Bronchial epithelial cell (primary cell): ENCODE measurements around the gene LDLRAD4. TPM values are rescaled to one million over a fixed set of nuclear protein-coding genes. Genes with fewer than 3 reads are reported as not detected.
A peak's percentile ranks its signal among the peaks of the same experiment; 100 is the strongest.

Experiments
- DNase-seq: peaks from one replicate; pipeline ENCODE4 v3.0.0-alpha.2; 2010; ENCODE audit warnings: low read depth
- FAIRE-seq: peaks from 2 replicates; lab custom pipeline; 2011; peaks lifted over from hg19 to GRCh38; lab: Jason Lieb, UNC
- H3K27me3 ChIP-seq: 2 replicates; pipeline ENCODE4 v1.5.1; 2011; ENCODE audit warnings: low read length; ENCODE audit not compliant: control insufficient read depth, insufficient read depth
- H3K36me3 ChIP-seq: 2 replicates; pipeline ENCODE4 v1.5.1; 2011; ENCODE audit warnings: low read length; ENCODE audit not compliant: control insufficient read depth, insufficient read depth
- H3K4me3 ChIP-seq: 2 replicates; pipeline ENCODE4 v1.5.1; 2011; ENCODE audit warnings: mild to moderate bottlenecking, low read depth, low read length, control low read depth
- total RNA-seq: library from RNA; depleted of rRNA; stranded (reverse); fragments of >200 nt; gene quantifications from 2 replicates; pipeline ENCODE4 v1.2.1, GENCODE V29; 2014
- TF ChIP-seq, protein P1 (sequence below): IDR thresholded peaks from 2 replicates; pipeline ENCODE4 v1.5.1; 2011; ENCODE audit warnings: mild to moderate bottlenecking, moderate library complexity, low read length, control low read depth, inconsistent platforms; ENCODE audit not compliant: insufficient read depth, severe bottlenecking

LDLRAD4 gene
- total RNA-seq, 1 donor from 2014 or later = not detected

DNA sequence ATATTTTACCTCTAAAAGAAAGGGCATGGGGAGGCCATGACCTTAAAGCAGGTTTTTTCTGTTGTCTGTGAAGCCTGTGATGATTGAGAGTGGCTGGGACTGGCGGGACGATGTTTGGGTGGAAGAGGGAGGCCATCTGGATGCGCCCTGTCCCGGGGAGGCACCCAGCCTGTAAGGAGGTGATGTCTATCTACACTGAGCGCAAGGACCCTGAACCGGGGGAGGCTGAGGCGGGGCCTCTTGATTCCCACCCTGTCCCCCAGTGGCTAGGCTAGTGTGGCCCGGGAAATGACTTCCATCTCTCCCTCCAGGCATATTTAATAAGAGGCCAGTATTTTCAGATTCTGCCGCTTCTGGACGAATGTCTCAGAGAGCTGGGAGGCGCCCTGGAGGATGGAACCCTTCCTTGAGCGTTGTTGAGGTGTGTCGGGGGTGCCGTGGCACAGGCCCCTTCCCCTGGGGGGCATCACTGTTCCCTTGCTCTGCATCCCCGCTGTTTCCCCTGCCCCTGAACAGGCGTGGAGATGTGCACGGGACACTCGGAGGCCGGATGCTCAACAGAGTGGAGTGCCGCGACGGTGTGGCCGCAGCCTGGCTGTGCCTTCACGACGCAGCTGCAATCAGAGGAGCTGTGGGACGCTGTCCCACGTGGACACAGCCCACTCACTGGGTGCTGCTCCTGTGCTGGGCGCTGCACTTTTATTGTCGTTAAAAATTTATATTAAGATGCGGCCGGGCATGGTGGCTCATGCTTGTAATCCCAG lies 185.4 kb downstream of the LDLRAD4 start:
- H3K4me3 ChIP-seq = no peak overlapping the region
- FAIRE-seq (peak; percentile 13), DNase-seq (no peak)
- TF ChIP-seq, protein P1, sequence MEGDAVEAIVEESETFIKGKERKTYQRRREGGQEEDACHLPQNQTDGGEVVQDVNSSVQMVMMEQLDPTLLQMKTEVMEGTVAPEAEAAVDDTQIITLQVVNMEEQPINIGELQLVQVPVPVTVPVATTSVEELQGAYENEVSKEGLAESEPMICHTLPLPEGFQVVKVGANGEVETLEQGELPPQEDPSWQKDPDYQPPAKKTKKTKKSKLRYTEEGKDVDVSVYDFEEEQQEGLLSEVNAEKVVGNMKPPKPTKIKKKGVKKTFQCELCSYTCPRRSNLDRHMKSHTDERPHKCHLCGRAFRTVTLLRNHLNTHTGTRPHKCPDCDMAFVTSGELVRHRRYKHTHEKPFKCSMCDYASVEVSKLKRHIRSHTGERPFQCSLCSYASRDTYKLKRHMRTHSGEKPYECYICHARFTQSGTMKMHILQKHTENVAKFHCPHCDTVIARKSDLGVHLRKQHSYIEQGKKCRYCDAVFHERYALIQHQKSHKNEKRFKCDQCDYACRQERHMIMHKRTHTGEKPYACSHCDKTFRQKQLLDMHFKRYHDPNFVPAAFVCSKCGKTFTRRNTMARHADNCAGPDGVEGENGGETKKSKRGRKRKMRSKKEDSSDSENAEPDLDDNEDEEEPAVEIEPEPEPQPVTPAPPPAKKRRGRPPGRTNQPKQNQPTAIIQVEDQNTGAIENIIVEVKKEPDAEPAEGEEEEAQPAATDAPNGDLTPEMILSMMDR = no peak
- H3K27me3 ChIP-seq = no peaks in the 10 kb centered on the region
- H3K36me3 ChIP-seq = no peaks in the 10 kb centered on the region

DNA sequence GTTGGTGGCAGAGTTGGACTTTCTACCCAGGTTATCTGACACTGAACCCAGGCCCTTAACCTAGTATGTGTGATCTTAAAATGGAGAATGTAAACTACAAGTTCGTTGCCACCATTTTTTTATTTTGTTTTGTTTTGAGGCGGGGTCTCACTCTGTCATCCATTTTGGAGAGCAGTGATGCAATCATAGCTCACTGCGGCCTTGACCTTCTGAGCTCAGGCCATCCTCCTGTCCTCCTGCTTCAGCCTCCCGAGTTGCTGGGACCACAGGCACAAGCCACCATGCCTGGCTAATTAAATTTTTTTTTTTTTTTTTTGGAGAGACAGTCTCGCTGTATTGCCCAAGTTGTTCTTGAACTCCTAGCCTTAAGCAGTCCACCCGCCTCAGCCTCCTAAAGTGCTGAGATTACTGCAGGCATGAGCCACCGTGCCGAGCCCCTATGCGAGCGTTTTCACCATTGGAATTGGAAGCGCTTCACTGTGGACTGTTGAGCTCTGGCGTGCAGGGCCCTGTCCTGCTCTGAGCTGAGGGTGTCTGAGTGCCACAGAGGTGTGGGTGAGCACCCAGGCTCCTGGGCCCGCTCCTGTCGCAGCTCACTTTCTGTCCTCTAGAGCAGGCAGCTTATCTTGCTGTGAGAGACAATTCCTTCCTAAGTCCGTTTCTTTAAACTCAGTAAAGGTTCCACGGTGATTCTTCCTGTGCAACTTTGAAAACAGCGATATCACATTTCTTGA lies 186.9 kb downstream of the LDLRAD4 start:
- TF ChIP-seq, protein P1 = no peak
- no peaks in the 10 kb centered on the region for H3K36me3 ChIP-seq
- FAIRE-seq (no peak), DNase-seq (no peak)
- H3K4me3 ChIP-seq = no peak overlapping the region
- H3K27me3 ChIP-seq = no peaks in the 10 kb centered on the region

- Histone ChIP-seq H3K4me3 (no peak overlapping the region), H3K27me3 (no peaks in the 10 kb centered on the region), H3K36me3 (no peaks in the 10 kb centered on the region)
- DNase-seq (no peak), FAIRE-seq (no peak)
- TF ChIP-seq, protein P1 = no peak
These were observed 187.6 kb downstream of the LDLRAD4 start for GRCh38 chr18:13406049-13406615.

DNA sequence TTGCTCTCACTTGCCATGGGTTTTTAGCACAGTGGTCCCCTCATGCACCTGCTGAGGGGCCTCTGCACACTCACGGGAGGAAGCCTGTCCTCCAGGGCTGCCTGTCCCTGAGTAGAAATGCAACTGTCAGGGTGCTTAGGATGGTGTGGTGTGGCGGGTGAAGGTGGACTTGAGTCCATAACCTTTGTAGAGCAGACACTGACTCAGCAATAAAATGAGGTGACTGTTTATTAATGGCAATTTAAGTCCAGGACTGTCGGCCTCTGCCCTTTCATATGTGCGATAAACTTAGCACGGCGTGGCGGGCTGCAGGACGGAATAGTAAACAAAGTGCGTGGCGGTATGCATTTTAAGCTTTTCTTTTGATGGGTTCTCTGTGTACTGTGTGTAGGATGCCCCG lies 188.2 kb downstream of the LDLRAD4 start:
- FAIRE-seq = no peak
- DNase-seq = no peak
- TF ChIP-seq, protein P1 = no peak

GRCh38 chr18:13407484-13407883 lies 188.9 kb downstream of the LDLRAD4 start:
- TF ChIP-seq, protein P1 = no peak
- Histone ChIP-seq H3K4me3 (no peak overlapping the region), H3K27me3 (no peaks in the 10 kb centered on the region), H3K36me3 (no peaks in the 10 kb centered on the region)
- no peak for FAIRE-seq
- no peak for DNase-seq

More for the DNA sequence above, 188.2 kb downstream of the LDLRAD4 start:
- Histone ChIP-seq H3K27me3 (no peaks in the 10 kb centered on the region), H3K36me3 (no peaks in the 10 kb centered on the region), H3K4me3 (no peak overlapping the region)
